Parietal lobe (tissue), 2 donors: Measurements from ENCODE around the gene TNFAIP6. TPM values are rescaled to one million over a fixed set of nuclear protein-coding genes. Genes with fewer than 3 reads are reported as not detected.

Experiments used
- small RNA-seq: library from RNA; depleted of rRNA; stranded (forward); fragments of <200 nt; gene quantifications from one replicate; pipeline ENCODE3, GENCODE V24; 2014; ENCODE audit warnings: low replicate concordance
- total RNA-seq: library from RNA; depleted of rRNA; stranded (reverse); fragments of >200 nt; gene quantifications from one replicate; pipeline ENCODE4 v1.2.3, GENCODE V29; 2014

Gene TNFAIP6, protein sequence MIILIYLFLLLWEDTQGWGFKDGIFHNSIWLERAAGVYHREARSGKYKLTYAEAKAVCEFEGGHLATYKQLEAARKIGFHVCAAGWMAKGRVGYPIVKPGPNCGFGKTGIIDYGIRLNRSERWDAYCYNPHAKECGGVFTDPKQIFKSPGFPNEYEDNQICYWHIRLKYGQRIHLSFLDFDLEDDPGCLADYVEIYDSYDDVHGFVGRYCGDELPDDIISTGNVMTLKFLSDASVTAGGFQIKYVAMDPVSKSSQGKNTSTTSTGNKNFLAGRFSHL
- not detected for total RNA-seq

GRCh38 chr2:151357359-151357758 lies at the start of gene TNFAIP6:
Gene TNFAIP6 (plus strand): TSS chr2:151357592. CDS start chr2:151357667, 75 bp downstream.

GRCh38 chr2:151409601-151410484 lies 52.5 kb downstream of the TNFAIP6 start, which contains the start of gene RIF1:
Gene RIF1 (plus strand): TSS chr2:151409902. CDS start chr2:151410424, 522 bp downstream.

Small RNA genes lying within 50 kb of the gene (small RNA-seq; reads per million reads assigned to genes)
- not detected for gene MIR4773-1
- not detected for gene RN7SL124P

Other genes starting within 250 kb of the TNFAIP6 start
- 1.6 TPM for gene RBM43, start 95.7 kb upstream of the TNFAIP6 start, total RNA-seq
- gene NMI, start 67.9 kb upstream of the TNFAIP6 start, total RNA-seq: 0.94 TPM
- 122 TPM for gene RIF1, start 52.3 kb downstream of the TNFAIP6 start, total RNA-seq